HFF-Myc (cell line): Measurements from ENCODE around the gene CHD1.

ENCODE experiments used
- DNase-seq: peaks from one replicate; pipeline ENCODE4 v3.0.0-alpha.2; 2011; ENCODE audit warnings: low read depth; ENCODE audit errors: extremely low read depth
- H3K4me3 ChIP-seq: replicated peaks from 2 replicates; pipeline ENCODE4 v1.5.1; 2011; ENCODE audit warnings: low read depth, mild to moderate bottlenecking, control low read depth, low read length
- CTCF ChIP-seq: IDR thresholded peaks from 2 replicates; pipeline ENCODE4 v1.5.1; 2012; ENCODE audit warnings: mild to moderate bottlenecking, low read depth, low read length, control low read depth; ENCODE audit errors: missing control alignments

CHD1 gene

GRCh38 chr5:98935206-98935605 lies 6.4 kb upstream of the CHD1 start:
- DNase-seq = no peak
- TF ChIP-seq CTCF = no peak
- no peak overlapping the region for H3K4me3 ChIP-seq

- H3K4me3 ChIP-seq = no peak overlapping the region
- DNase-seq = no peak
- no peak for TF ChIP-seq CTCF
Observed at GRCh38 chr5:98934546-98934945, 5.7 kb upstream of the CHD1 start.

- no peak for DNase-seq
- no peak overlapping the region for H3K4me3 ChIP-seq
- no peak for TF ChIP-seq CTCF
Observed at GRCh38 chr5:98933445-98934072, 4.8 kb upstream of the CHD1 start.

GRCh38 chr5:98930972-98931762 lies 2.4 kb upstream of the CHD1 start:
- H3K4me3 ChIP-seq = no peak overlapping the region
- no peak for DNase-seq
- TF ChIP-seq CTCF = no peak

- no peak for DNase-seq
- TF ChIP-seq CTCF = no peak
- peak overlapping the region; percentile 67 for H3K4me3 ChIP-seq
Observed at GRCh38 chr5:98929710-98930298, 997 bp upstream of the CHD1 start.

- H3K4me3 ChIP-seq = peak overlapping the region; percentile 67
- TF ChIP-seq CTCF = no peak
- DNase-seq = no peak
Observed at GRCh38 chr5:98927989-98928872, 576 bp downstream of the CHD1 start.
